Measurements from ENCODE around the gene FSTL1.
"Not testable (repeated sequence)": the region's sequence is repeated elsewhere in the genome, so short reads cannot be mapped to it uniquely, and the experiment has no call there.

The FSTL1 gene

GRCh38 chr3:120393243-120393642, 57.5 kb downstream of the FSTL1 start:
- TF ChIP-seq ZFX (IDR thresholded peaks at IDR 0.05; ENCODE audit: borderline replicate concordance) (no peak), CTCF (IDR thresholded peaks at IDR 0.05) (no peak)
- no peak overlapping the region for H3K27ac ChIP-seq

GRCh38 chr3:120382941-120383447, 67.8 kb downstream of the FSTL1 start:
- no peak overlapping the region for H3K27ac ChIP-seq
- TF ChIP-seq ZFX (IDR thresholded peaks at IDR 0.05; ENCODE audit: borderline replicate concordance) (no peak), CTCF (IDR thresholded peaks at IDR 0.05) (no peak)

- no peak overlapping the region for H3K27ac ChIP-seq
- TF ChIP-seq ZFX (IDR thresholded peaks at IDR 0.05; ENCODE audit: borderline replicate concordance) (no peak), CTCF (IDR thresholded peaks at IDR 0.05) (no peak)
Observed at GRCh38 chr3:120381503-120381902, 69.3 kb downstream of the FSTL1 start.

GRCh38 chr3:120377948-120378347, 72.8 kb downstream of the FSTL1 start:
- not testable (repeated sequence) for H3K27ac ChIP-seq

GRCh38 chr3:120370463-120370862, 80.3 kb downstream of the FSTL1 start:
- TF ChIP-seq CTCF (IDR thresholded peaks at IDR 0.05) (no peak), ZFX (IDR thresholded peaks at IDR 0.05; ENCODE audit: borderline replicate concordance) (no peak)
- no peak overlapping the region for H3K27ac ChIP-seq

GRCh38 chr3:120369037-120369467, 81.7 kb downstream of the FSTL1 start:
- no peak for TF ChIP-seq ZFX (IDR thresholded peaks at IDR 0.05; ENCODE audit: borderline replicate concordance)
- TF ChIP-seq CTCF (IDR thresholded peaks at IDR 0.05) = no peak
- no peak overlapping the region for H3K27ac ChIP-seq

GRCh38 chr3:120368172-120368571, 82.6 kb downstream of the FSTL1 start:
- TF ChIP-seq ZFX (IDR thresholded peaks at IDR 0.05; ENCODE audit: borderline replicate concordance) (no peak), CTCF (IDR thresholded peaks at IDR 0.05) (no peak)

GRCh38 chr3:120364821-120365220, 86.0 kb downstream of the FSTL1 start:
- TF ChIP-seq CTCF (IDR thresholded peaks at IDR 0.05) = no peak
- TF ChIP-seq ZFX (IDR thresholded peaks at IDR 0.05; ENCODE audit: borderline replicate concordance) = no peak
- no peak overlapping the region for H3K27ac ChIP-seq

More at GRCh38 chr3:120368172-120368571, 82.6 kb downstream of the FSTL1 start:
- no peak overlapping the region for H3K27ac ChIP-seq

Data from 22Rv1 (cell line).